ENCODE measurements around the gene FNDC1. TPM values are rescaled to one million over a fixed set of nuclear protein-coding genes. Genes with fewer than 3 reads are reported as not detected.

FNDC1 gene
- total and polyA plus RNA-seq, 4 donors, result 0.06 to 8.6 (median 0.31) TPM

DNA sequence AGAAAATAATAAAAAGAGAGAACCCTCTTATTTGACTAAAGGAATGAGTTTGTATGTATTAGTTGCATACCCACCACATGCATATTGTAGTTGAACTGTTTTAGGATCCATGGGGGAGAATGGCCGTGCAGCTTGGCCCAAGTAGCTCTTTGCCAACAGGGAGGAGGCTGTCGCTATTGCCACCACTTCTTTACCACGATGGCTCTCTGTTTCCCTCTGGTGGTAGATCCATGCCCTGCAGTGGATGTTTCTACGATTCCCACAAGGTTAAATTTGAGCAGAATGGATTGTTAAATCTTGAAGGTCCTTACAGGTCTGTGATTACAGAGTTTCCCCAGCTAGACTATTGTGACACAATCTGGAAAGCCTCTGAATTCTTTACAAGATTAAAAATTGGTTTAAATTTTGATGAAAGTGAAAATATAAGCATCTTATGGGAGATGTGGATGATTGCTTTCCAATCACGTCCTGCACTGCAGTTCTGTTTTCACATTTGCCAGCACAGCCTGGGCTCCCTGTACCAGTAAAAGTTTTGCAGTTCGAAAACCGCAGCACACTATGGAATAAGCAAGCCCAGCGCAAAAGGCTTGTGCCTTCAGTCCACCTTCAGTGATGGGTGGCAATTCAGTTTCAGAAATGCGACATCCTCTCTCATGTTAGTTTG is 34.4 kb upstream of the FNDC1 start:
- H3K27me3 ChIP-seq (ENCODE audit: control insufficient read depth in 3 of 3, insufficient read depth in 3 of 3, low read length in 2 of 3), result peaks cover 0 to 2% (median 0%) of the 10 kb centered on the region in 3 donors
- DNase-seq (peak; percentile 62 to 74 (median 70)), ATAC-seq (ENCODE audit: insufficient read depth, low FRiP score) (peak; percentile 86)
- TF ChIP-seq, protein P1, sequence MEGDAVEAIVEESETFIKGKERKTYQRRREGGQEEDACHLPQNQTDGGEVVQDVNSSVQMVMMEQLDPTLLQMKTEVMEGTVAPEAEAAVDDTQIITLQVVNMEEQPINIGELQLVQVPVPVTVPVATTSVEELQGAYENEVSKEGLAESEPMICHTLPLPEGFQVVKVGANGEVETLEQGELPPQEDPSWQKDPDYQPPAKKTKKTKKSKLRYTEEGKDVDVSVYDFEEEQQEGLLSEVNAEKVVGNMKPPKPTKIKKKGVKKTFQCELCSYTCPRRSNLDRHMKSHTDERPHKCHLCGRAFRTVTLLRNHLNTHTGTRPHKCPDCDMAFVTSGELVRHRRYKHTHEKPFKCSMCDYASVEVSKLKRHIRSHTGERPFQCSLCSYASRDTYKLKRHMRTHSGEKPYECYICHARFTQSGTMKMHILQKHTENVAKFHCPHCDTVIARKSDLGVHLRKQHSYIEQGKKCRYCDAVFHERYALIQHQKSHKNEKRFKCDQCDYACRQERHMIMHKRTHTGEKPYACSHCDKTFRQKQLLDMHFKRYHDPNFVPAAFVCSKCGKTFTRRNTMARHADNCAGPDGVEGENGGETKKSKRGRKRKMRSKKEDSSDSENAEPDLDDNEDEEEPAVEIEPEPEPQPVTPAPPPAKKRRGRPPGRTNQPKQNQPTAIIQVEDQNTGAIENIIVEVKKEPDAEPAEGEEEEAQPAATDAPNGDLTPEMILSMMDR (IDR thresholded peaks at IDR 0.05; ENCODE audit: control extremely low read depth, extremely low read depth), result peak; percentile 93
- WGBS, 2 donors, result 27 to 33% methylated on average over 9 of the region's 9 CpGs
- no peaks in the 10 kb centered on the region for H3K36me3 ChIP-seq (ENCODE audit: control insufficient read depth in 4 of 4, insufficient read depth in 4 of 4, low read length in 4 of 4)
- no peak overlapping the region for H3K9ac ChIP-seq (ENCODE audit: insufficient read depth in 1 of 2, low read length in 2 of 2)
- H3K4me1 ChIP-seq (ENCODE audit: control insufficient read depth in 5 of 5, insufficient read depth in 5 of 5, low read length in 5 of 5), result peaks cover 0 to 4% (median 0%) of the 10 kb centered on the region in 5 donors
- no peak overlapping the region for H3K4me3 ChIP-seq
- peaks cover 0 to 2% (median 0%) of the 10 kb centered on the region in 4 donors for H3K9me3 ChIP-seq (ENCODE audit: control insufficient read depth in 4 of 4, insufficient read depth in 3 of 4, low read length in 3 of 4)
- H3K27ac ChIP-seq (ENCODE audit: low read depth in 1 of 2, low read length in 1 of 2), result no peak overlapping the region

DNA sequence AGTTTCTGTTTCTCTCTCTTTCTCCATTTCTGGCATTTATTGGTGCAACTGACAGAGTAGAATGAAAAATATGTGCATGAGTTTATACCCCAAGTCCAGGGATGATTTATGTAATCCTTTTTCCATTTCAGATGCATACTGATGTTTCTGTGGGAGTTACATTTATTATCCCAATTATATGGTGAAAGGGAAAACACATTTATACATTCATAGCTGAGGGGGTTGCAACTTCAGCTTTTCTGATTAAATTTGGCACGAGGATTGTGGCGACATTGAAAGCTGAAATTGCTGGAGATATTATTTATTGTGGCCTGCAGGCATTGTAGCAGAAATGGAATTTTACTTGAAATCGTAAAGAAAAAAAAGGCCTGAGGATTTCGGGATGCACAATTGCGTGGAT is 31.5 kb upstream of the FNDC1 start:
- H3K9me3 ChIP-seq (ENCODE audit: control insufficient read depth in 4 of 4, insufficient read depth in 3 of 4, low read length in 3 of 4), result peaks cover 0 to 4% (median 0%) of the 10 kb centered on the region in 4 donors
- no peak overlapping the region for H3K4me3 ChIP-seq
- peaks cover 0 to 2% (median 0%) of the 10 kb centered on the region in 3 donors for H3K27me3 ChIP-seq (ENCODE audit: control insufficient read depth in 3 of 3, insufficient read depth in 3 of 3, low read length in 2 of 3)
- DNase-seq (no peak), ATAC-seq (ENCODE audit: insufficient read depth, low FRiP score) (no peak)
- TF ChIP-seq, protein P1 (IDR thresholded peaks at IDR 0.05; ENCODE audit: control extremely low read depth, extremely low read depth), result no peak
- WGBS, 2 donors, result 79 to 88% methylated on average over 5 of the region's 5 CpGs
- no peak overlapping the region for H3K27ac ChIP-seq (ENCODE audit: low read depth in 1 of 2, low read length in 1 of 2)
- peaks cover 0 to under 1% (median 0%) of the 10 kb centered on the region in 5 donors for H3K4me1 ChIP-seq (ENCODE audit: control insufficient read depth in 5 of 5, insufficient read depth in 5 of 5, low read length in 5 of 5)
- no peak overlapping the region for H3K9ac ChIP-seq (ENCODE audit: insufficient read depth in 1 of 2, low read length in 2 of 2)
- no peaks in the 10 kb centered on the region for H3K36me3 ChIP-seq (ENCODE audit: control insufficient read depth in 4 of 4, insufficient read depth in 4 of 4, low read length in 4 of 4)

DNA sequence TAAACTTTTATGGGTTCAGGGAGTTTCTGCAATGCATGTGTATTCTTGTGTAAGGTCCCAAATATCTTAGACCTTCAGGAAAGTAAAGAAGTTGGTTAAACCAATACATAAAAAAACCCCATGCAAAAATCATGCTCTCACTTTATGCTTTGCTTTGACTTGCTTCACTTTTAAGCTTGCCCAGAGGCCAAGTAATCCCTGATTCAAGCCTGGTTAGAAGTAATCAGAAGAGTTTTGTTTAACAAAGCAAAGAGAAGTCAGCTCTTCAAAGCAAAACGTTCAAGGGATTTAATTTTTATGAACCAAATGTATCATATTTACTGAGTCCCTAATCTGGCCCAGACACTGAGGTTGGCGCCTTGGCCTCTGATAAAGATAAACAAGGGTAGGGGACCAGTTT is 26.7 kb upstream of the FNDC1 start:
- no peak overlapping the region for H3K4me3 ChIP-seq
- ATAC-seq (ENCODE audit: insufficient read depth, low FRiP score), result no peak

More for the DNA sequence above, 26.7 kb upstream of the FNDC1 start:
- H3K27me3 ChIP-seq (ENCODE audit: control insufficient read depth in 3 of 3, insufficient read depth in 3 of 3, low read length in 2 of 3), result no peaks in the 10 kb centered on the region
- WGBS, 2 donors, result 64 to 83% methylated on average over 2 of the region's 2 CpGs
- H3K27ac ChIP-seq (ENCODE audit: low read depth in 1 of 2, low read length in 1 of 2), result no peak overlapping the region
- no peak for DNase-seq
- H3K9me3 ChIP-seq (ENCODE audit: control insufficient read depth in 4 of 4, insufficient read depth in 3 of 4, low read length in 3 of 4), result peaks cover 0 to 2% (median 0%) of the 10 kb centered on the region in 4 donors
- no peaks in the 10 kb centered on the region for H3K4me1 ChIP-seq (ENCODE audit: control insufficient read depth in 5 of 5, insufficient read depth in 5 of 5, low read length in 5 of 5)
- H3K36me3 ChIP-seq (ENCODE audit: control insufficient read depth in 4 of 4, insufficient read depth in 4 of 4, low read length in 4 of 4), result no peaks in the 10 kb centered on the region
- TF ChIP-seq, protein P1 (IDR thresholded peaks at IDR 0.05; ENCODE audit: control extremely low read depth, extremely low read depth), result no peak
- H3K9ac ChIP-seq (ENCODE audit: insufficient read depth in 1 of 2, low read length in 2 of 2), result no peak overlapping the region

Data from lung (tissue), 12 donors.